ENCODE measurements around the gene HMCN1. TPM values are rescaled to one million over a fixed set of nuclear protein-coding genes. Genes with fewer than 3 reads are reported as not detected.

HMCN1 gene
- total and polyA plus RNA-seq, 9 donors: 1.4 to 26.6 (median 3.8) TPM

- H3K4me1 ChIP-seq (ENCODE audit: insufficient read depth): no peaks in the 10 kb centered on the region
- H3K9me3 ChIP-seq: no peaks in the 10 kb centered on the region
- H3K27ac ChIP-seq: no peak overlapping the region
- no peak for DNase-seq
- WGBS, 3 donors: 91 to 95% (median 91%) methylated on average over 3 of the region's 3 CpGs
- no peak for TF ChIP-seq POLR2A (IDR thresholded peaks at IDR 0.05)
- no peak for TF ChIP-seq EP300 (IDR thresholded peaks at IDR 0.05)
- no peak for TF ChIP-seq CTCF (IDR thresholded peaks at IDR 0.05)
- H3K36me3 ChIP-seq: no peaks in the 10 kb centered on the region
- intact Hi-C loops (cut with DNase I): no loop called here
- no peak overlapping the region for H3K4me3 ChIP-seq
- H3K27me3 ChIP-seq: no peaks in the 10 kb centered on the region
These were observed 430.6 kb downstream of the HMCN1 start for GRCh38 chr1:186164773-186165172.

- no peaks in the 10 kb centered on the region for H3K4me1 ChIP-seq (ENCODE audit: insufficient read depth)
- no peaks in the 10 kb centered on the region for H3K9me3 ChIP-seq
- intact Hi-C loops (cut with DNase I): no loop called here
- no peaks in the 10 kb centered on the region for H3K36me3 ChIP-seq
- H3K27me3 ChIP-seq: no peaks in the 10 kb centered on the region
- WGBS, 3 donors: 76 to 94% (median 89%) methylated on average over 1 of the region's 1 CpG
- H3K27ac ChIP-seq: no peak overlapping the region
- no peak for DNase-seq
- no peak overlapping the region for H3K4me3 ChIP-seq
- TF ChIP-seq POLR2A (IDR thresholded peaks at IDR 0.05) (no peak), CTCF (IDR thresholded peaks at IDR 0.05) (no peak), EP300 (IDR thresholded peaks at IDR 0.05) (no peak)
These were observed 431.1 kb downstream of the HMCN1 start for GRCh38 chr1:186165303-186165702.

GRCh38 chr1:186167096-186167668 lies 433.0 kb downstream of the HMCN1 start:
- H3K27ac ChIP-seq: no peak overlapping the region
- no peaks in the 10 kb centered on the region for H3K4me1 ChIP-seq (ENCODE audit: insufficient read depth)
- no peak for TF ChIP-seq CTCF (IDR thresholded peaks at IDR 0.05)
- no peak for TF ChIP-seq POLR2A (IDR thresholded peaks at IDR 0.05)
- TF ChIP-seq EP300 (IDR thresholded peaks at IDR 0.05): no peak
- DNase-seq: no peak
- H3K9me3 ChIP-seq: no peaks in the 10 kb centered on the region
- intact Hi-C loops (cut with DNase I): no loop called here
- H3K36me3 ChIP-seq: no peaks in the 10 kb centered on the region
- 96% methylated on average over 5 of the region's 5 CpGs for WGBS, 3 donors
- H3K27me3 ChIP-seq: no peaks in the 10 kb centered on the region
- no peak overlapping the region for H3K4me3 ChIP-seq

- H3K4me1 ChIP-seq (ENCODE audit: insufficient read depth): no peaks in the 10 kb centered on the region
- intact Hi-C loops (cut with DNase I): no loop called here
- H3K4me3 ChIP-seq: no peak overlapping the region
- TF ChIP-seq POLR2A (IDR thresholded peaks at IDR 0.05) (no peak), CTCF (IDR thresholded peaks at IDR 0.05) (no peak), EP300 (IDR thresholded peaks at IDR 0.05) (no peak)
- no peaks in the 10 kb centered on the region for H3K36me3 ChIP-seq
- H3K27me3 ChIP-seq: no peaks in the 10 kb centered on the region
- no peak overlapping the region for H3K27ac ChIP-seq
- WGBS, 3 donors: 57 to 70% (median 65%) methylated on average over 4 of the region's 4 CpGs
- DNase-seq: no peak
- H3K9me3 ChIP-seq: no peaks in the 10 kb centered on the region
These were observed 441.4 kb downstream of the HMCN1 start for GRCh38 chr1:186175588-186175987.
